HAP-1 (cell line): ENCODE results near the gene NUP43.
"Not testable (repeated sequence)": the region's sequence is repeated elsewhere in the genome, so short reads cannot be mapped to it uniquely, and the experiment has no call there.

ENCODE experiments used
- DNase-seq, 2 experiments: peaks; one replicate each; pipeline ENCODE4 v3.0.0-alpha.2; 2016 to 2020; ENCODE audit warnings: low spot score in 2 of 2
- H3K27me3 ChIP-seq: fragments of 250-450 bp; sonication (Bioruptor Pico); 2 replicates; pipeline ENCODE4 v1.5.1; 2020; ENCODE audit warnings: low read depth, mild to moderate bottlenecking, moderate library complexity
- H3K36me3 ChIP-seq: fragments of 250-450 bp; sonication (Bioruptor Pico); replicated peaks from 2 replicates; pipeline ENCODE4 v1.5.1; 2020; ENCODE audit warnings: mild to moderate bottlenecking
- H3K4me1 ChIP-seq: fragments of 250-450 bp; sonication (Bioruptor Pico); 2 replicates; pipeline ENCODE4 v1.5.1; 2020; ENCODE audit warnings: mild to moderate bottlenecking
- H3K4me3 ChIP-seq: fragments of 250-450 bp; sonication (Bioruptor Pico); 2 replicates; pipeline ENCODE4 v1.5.1; 2020; ENCODE audit warnings: mild to moderate bottlenecking, moderate library complexity
- H3K9me3 ChIP-seq: fragments of 250-450 bp; sonication (Bioruptor Pico); 2 replicates; pipeline ENCODE4 v1.5.1; 2020; ENCODE audit warnings: mild to moderate bottlenecking, moderate library complexity
- in situ Hi-C: fragments of 300-500 bp; cut with MboI; formaldehyde crosslinking; loops from 3 replicates; pipeline ENCODE4 v1.14.3; 2020; ENCODE audit warnings: low sequenced_read_pairs, inconsistent platforms, mixed read lengths

Gene NUP43

GRCh38 chr6:149699150-149699549 lies 47.2 kb downstream of the NUP43 start:
- DNase-seq, result no peak
- peaks cover 19% of the 10 kb centered on the region for H3K36me3 ChIP-seq

GRCh38 chr6:149698175-149698574 lies 48.2 kb downstream of the NUP43 start:
- Histone ChIP-seq H3K9me3 (no peaks in the 10 kb centered on the region), H3K36me3 (peaks cover 28% of the 10 kb centered on the region), H3K27me3 (no peaks in the 10 kb centered on the region), H3K4me3 (no peak overlapping the region), H3K4me1 (peaks cover 17% of the 10 kb centered on the region)
- in situ Hi-C loops, result no loop called here
- DNase-seq, result no peak

More at GRCh38 chr6:149699150-149699549, 47.2 kb downstream of the NUP43 start:
- Histone ChIP-seq H3K27me3 (no peaks in the 10 kb centered on the region), H3K4me3 (no peak overlapping the region), H3K4me1 (peaks cover 17% of the 10 kb centered on the region), H3K9me3 (no peaks in the 10 kb centered on the region)
- in situ Hi-C loops, result no loop called here

GRCh38 chr6:149696901-149697300 lies 49.4 kb downstream of the NUP43 start:
- peaks cover 16% of the 10 kb centered on the region for H3K4me1 ChIP-seq
- in situ Hi-C loops, result no loop called here
- DNase-seq, result no peak
- peaks cover 28% of the 10 kb centered on the region for H3K36me3 ChIP-seq
- H3K9me3 ChIP-seq, result no peaks in the 10 kb centered on the region
- H3K4me3 ChIP-seq, result no peak overlapping the region
- H3K27me3 ChIP-seq, result no peaks in the 10 kb centered on the region

GRCh38 chr6:149694921-149695320 lies 51.4 kb downstream of the NUP43 start:
- Histone ChIP-seq H3K9me3 (no peaks in the 10 kb centered on the region), H3K4me3 (no peak overlapping the region), H3K27me3 (no peaks in the 10 kb centered on the region), H3K4me1 (peaks cover 4% of the 10 kb centered on the region; the same call in 1 of the 2 replicates), H3K36me3 (peaks cover 31% of the 10 kb centered on the region)
- no peak for DNase-seq
- in situ Hi-C loops, result no loop called here

GRCh38 chr6:149691201-149691600 lies 55.1 kb downstream of the NUP43 start:
- Histone ChIP-seq H3K36me3 (peaks cover 27% of the 10 kb centered on the region), H3K9me3 (no peaks in the 10 kb centered on the region), H3K4me1 (peaks cover 4% of the 10 kb centered on the region; the same call in 1 of the 2 replicates), H3K4me3 (no peak overlapping the region), H3K27me3 (no peaks in the 10 kb centered on the region)
- no peak for DNase-seq
- in situ Hi-C loops, result no loop called here

GRCh38 chr6:149686230-149686629 lies 60.1 kb downstream of the NUP43 start:
- Histone ChIP-seq H3K36me3 (peaks cover 23% of the 10 kb centered on the region), H3K4me3 (no peak overlapping the region), H3K9me3 (no peaks in the 10 kb centered on the region), H3K27me3 (no peaks in the 10 kb centered on the region), H3K4me1 (no peaks in the 10 kb centered on the region)
- in situ Hi-C loops, result no loop called here
- DNase-seq, result no peak

GRCh38 chr6:149683256-149683859 lies 63.0 kb downstream of the NUP43 start:
- no peaks in the 10 kb centered on the region for H3K9me3 ChIP-seq
- no peak overlapping the region for H3K4me3 ChIP-seq
- no peaks in the 10 kb centered on the region for H3K4me1 ChIP-seq
- in situ Hi-C loops, result no loop called here
- no peaks in the 10 kb centered on the region for H3K27me3 ChIP-seq
- peaks cover 30% of the 10 kb centered on the region for H3K36me3 ChIP-seq
- no peak for DNase-seq

GRCh38 chr6:149681845-149682244 lies 64.5 kb downstream of the NUP43 start:
- H3K4me1 ChIP-seq, H3K27me3 ChIP-seq, DNase-seq, in situ Hi-C loops, H3K9me3 ChIP-seq, H3K4me3 ChIP-seq: not testable (repeated sequence)
- peaks cover 35% of the 10 kb centered on the region for H3K36me3 ChIP-seq

- H3K9me3 ChIP-seq, result no peaks in the 10 kb centered on the region
- H3K4me1 ChIP-seq, result no peaks in the 10 kb centered on the region
- H3K36me3 ChIP-seq, result peaks cover 42% of the 10 kb centered on the region
- no peak for DNase-seq
- H3K4me3 ChIP-seq, result no peak overlapping the region
- in situ Hi-C loops, result no loop called here
- H3K27me3 ChIP-seq, result no peaks in the 10 kb centered on the region
Measured at GRCh38 chr6:149681209-149681608, 65.1 kb downstream of the NUP43 start.

- H3K27me3 ChIP-seq, result no peaks in the 10 kb centered on the region
Measured at GRCh38 chr6:149680503-149680902, 65.8 kb downstream of the NUP43 start.

More at GRCh38 chr6:149680503-149680902, 65.8 kb downstream of the NUP43 start:
- no peaks in the 10 kb centered on the region for H3K4me1 ChIP-seq
- no peak overlapping the region for H3K4me3 ChIP-seq
- no peak for DNase-seq
- H3K36me3 ChIP-seq, result peaks cover 49% of the 10 kb centered on the region
- in situ Hi-C loops, result no loop called here
- no peaks in the 10 kb centered on the region for H3K9me3 ChIP-seq
